H1 (cell line): Measurements from ENCODE around the gene VPS13A.

Source experiments
- CBX8 ChIP-seq: fragments of 300-800, 300-1000 bp; sonication (generic); IDR thresholded peaks from 2 replicates; pipeline ENCODE4 v1.7.1; 2016; ENCODE audit warnings: low read depth, low read length, borderline replicate concordance
- NRF1 ChIP-seq: IDR thresholded peaks from 2 replicates; pipeline ENCODE4 v1.6.1; 2011; ENCODE audit warnings: mild to moderate bottlenecking, low read depth, low read length, improper control_type of control experiment
- SP1 ChIP-seq: IDR thresholded peaks from 2 replicates; pipeline ENCODE4 v1.6.1; 2011; ENCODE audit warnings: low read depth, low read length
- SRF ChIP-seq: IDR thresholded peaks from 2 replicates; pipeline ENCODE4 v1.6.1; 2011; ENCODE audit warnings: mild to moderate bottlenecking, low read depth, low read length, moderate library complexity

DNA sequence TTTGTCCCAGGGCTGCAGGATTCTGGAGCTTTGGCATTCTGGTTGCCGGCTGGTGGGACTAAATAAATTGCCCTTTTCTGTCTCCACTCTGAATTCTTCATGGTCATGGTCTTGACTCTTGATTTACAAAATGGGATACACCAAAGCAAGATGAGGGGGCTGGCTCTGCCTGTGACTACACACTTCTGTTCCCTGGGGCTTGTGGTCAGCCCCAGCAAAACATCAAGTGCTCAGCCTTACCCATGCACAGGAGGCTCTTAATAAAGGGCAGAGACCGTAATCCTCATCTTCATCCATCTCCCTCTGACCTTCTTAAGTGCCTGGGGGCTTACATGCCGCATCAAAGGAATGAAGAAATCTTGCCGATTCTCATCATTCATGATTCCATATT is 272.7 kb downstream of the VPS13A start:
- TF ChIP-seq SRF, result no peak
- TF ChIP-seq NRF1, result no peak
- TF ChIP-seq SP1, result no peak
- TF ChIP-seq CBX8, result no peak
